K562 (cell line): ENCODE data around the gene SERPINA1. TPM values are rescaled to one million over a fixed set of nuclear protein-coding genes. Genes with fewer than 3 reads are reported as not detected.

Experiments used
- ATAC-seq: fragments of 200-7000 bp; cut with Tn5 transposase; 3 replicates; pipeline ENCODE4 v1.9.1; 2020; ENCODE audit warnings: moderate library complexity
- BruUV-seq: library from RNA; stranded (reverse); fragments of 400-500 nt; replicated peaks from 2 replicates; lab custom pipeline; 2021; lab: Mats Ljungman, UMichigan
- CTCF ChIA-PET: fragments of 300-600 bp; formaldehyde crosslinking; extraction: SDS; loops from one replicate; lab custom pipeline; 2021; ENCODE audit warnings: low intra/inter-chr PET ratio; lab: Yijun Ruan, JAX
- POLR2A ChIA-PET: fragments of 300-600, 350-650 bp; sonication (Branson Sonifier 250); formaldehyde crosslinking; extraction: SDS; loops from one replicate; lab custom pipeline; 2021; ENCODE audit warnings: antibody characterized with exemption, inconsistent platforms; lab: Yijun Ruan, JAX
- DNase-seq, 4 experiments: peaks; one replicate each; pipeline versions ENCODE4 v3.0.0 to v3.0.0-alpha.2; 2011 to 2018; ENCODE audit warnings: low spot score in 3 of 4, mixed read lengths in 3 of 4; ENCODE audit errors: extremely low read depth in 1 of 4
- FAIRE-seq: peaks from 2 replicates; lab custom pipeline; 2011; peaks lifted over from hg19 to GRCh38; lab: Jason Lieb, UNC
- H2AFZ ChIP-seq: 2 replicates; pipeline ENCODE4 v1.6.0; 2011; ENCODE audit warnings: low read depth, low read length, control low read depth, inconsistent platforms
- H3K27ac ChIP-seq: fragments of 200-600 bp; 3 replicates; pipeline ENCODE4 v1.8.0; 2011; ENCODE audit warnings: low read depth, mild to moderate bottlenecking, control low read depth, inconsistent platforms, low read length, moderate library complexity, mixed read lengths; ENCODE audit errors: extremely low read depth
- H3K27me3 ChIP-seq, 2 experiments: fragments of 300-600 bp in 1 of 2; 2 replicates in 1 of 2; 3 replicates in 1 of 2; pipeline versions ENCODE4 v1.6.0 to v1.8.0; 2011; ENCODE audit warnings: inconsistent platforms in 2 of 2, low read length in 2 of 2, mild to moderate bottlenecking in 1 of 2, mixed read lengths in 1 of 2, moderate library complexity in 1 of 2; ENCODE audit not compliant: control insufficient read depth in 2 of 2, insufficient read depth in 2 of 2
- H3K36me3 ChIP-seq: fragments of 300-600 bp; 3 replicates; pipeline ENCODE4 v1.8.0; 2011; ENCODE audit warnings: mild to moderate bottlenecking, low read length, inconsistent platforms; ENCODE audit not compliant: control insufficient read depth, insufficient read depth
- H3K4me1 ChIP-seq, 2 experiments: fragments of 200-600 bp in 1 of 2; replicated peaks in 1 of 2; 2 replicates in 1 of 2; 3 replicates in 1 of 2; pipeline versions ENCODE4 v1.5.1 to v1.8.0; 2011; ENCODE audit warnings: inconsistent platforms in 2 of 2, low read length in 2 of 2, mild to moderate bottlenecking in 1 of 2, mixed read lengths in 1 of 2, moderate library complexity in 1 of 2; ENCODE audit not compliant: control insufficient read depth in 2 of 2, insufficient read depth in 2 of 2
- H3K4me2 ChIP-seq: 2 replicates; pipeline ENCODE4 v1.6.1; 2011; ENCODE audit warnings: low read length, control low read depth, inconsistent platforms, mixed read lengths; ENCODE audit not compliant: insufficient read depth
- H3K4me3 ChIP-seq: fragments of 200-600 bp; sonication (generic), shearing (Covaris generic); 2 replicates; pipeline ENCODE4 v1.5.1; 2016; ENCODE audit warnings: control low read depth, inconsistent platforms
- H3K79me2 ChIP-seq: fragments of 200-600 bp; 3 replicates; pipeline ENCODE4 v1.8.0; 2011; ENCODE audit warnings: low read length, inconsistent platforms; ENCODE audit not compliant: control insufficient read depth, insufficient read depth
- H3K9ac ChIP-seq, 2 experiments: 2 replicates each; pipeline versions ENCODE4 v1.6.0 to v1.6.1; 2011; ENCODE audit warnings: low read depth in 2 of 2, low read length in 2 of 2, control low read depth in 1 of 2, inconsistent platforms in 1 of 2, mild to moderate bottlenecking in 1 of 2, mixed read lengths in 1 of 2; ENCODE audit not compliant: insufficient read depth in 1 of 2
- H3K9me1 ChIP-seq: one replicate; pipeline ENCODE4 v1.6.0; 2011; ENCODE audit warnings: inconsistent platforms, mild to moderate bottlenecking, low read length, moderate library complexity; ENCODE audit not compliant: control insufficient read depth, insufficient read depth
- H3K9me3 ChIP-seq: replicated peaks from 2 replicates; pipeline ENCODE4 v1.5.1; 2011; ENCODE audit warnings: low read depth, low read length, inconsistent platforms; ENCODE audit not compliant: control insufficient read depth, insufficient read depth
- H4K20me1 ChIP-seq: replicated peaks from 2 replicates; pipeline ENCODE4 v1.6.1; 2011; ENCODE audit warnings: low read length, inconsistent platforms, mixed read lengths; ENCODE audit not compliant: control insufficient read depth, insufficient read depth
- GATAD2A ChIP-seq: fragments of 450-650 bp; IDR thresholded peaks from 2 replicates; pipeline ENCODE4 v1.6.1; 2017
- HDGF ChIP-seq: fragments of 450-650 bp; IDR thresholded peaks from 2 replicates; pipeline ENCODE4 v1.6.1; 2016
- KDM2B ChIP-seq: fragments of 250-450 bp; sonication (Bioruptor Pico); IDR thresholded peaks from 2 replicates; pipeline ENCODE4 v1.8.0; 2021; ENCODE audit warnings: mild to moderate bottlenecking, moderate library complexity
- NCOA4 ChIP-seq: fragments of 450-650 bp; IDR thresholded peaks from 2 replicates; pipeline ENCODE4 v1.6.1; 2018; ENCODE audit warnings: mild to moderate bottlenecking; ENCODE audit not compliant: partially characterized antibody
- POLR2H ChIP-seq: IDR thresholded peaks from 2 replicates; pipeline ENCODE4 v1.6.1; 2016; ENCODE audit warnings: missing genetic modification characterization, low read depth, mild to moderate bottlenecking, control low read depth, missing compliant biosample characterization, moderate library complexity
- STAG1 ChIP-seq: sonication (generic); formaldehyde crosslinking; IDR thresholded peaks from 2 replicates; pipeline ENCODE4 v1.5.0; 2020; ENCODE audit warnings: missing genetic modification reagents, borderline replicate concordance
- ZNF23 ChIP-seq: fragments of 250-450 bp; sonication (Bioruptor Pico); IDR thresholded peaks from 2 replicates; pipeline ENCODE4 v1.4.0; 2020; ENCODE audit warnings: mild to moderate bottlenecking
- ZNF3 ChIP-seq: fragments of 250-450 bp; sonication (Bioruptor Pico); IDR thresholded peaks from 2 replicates; pipeline ENCODE4 v1.5.0; 2021; ENCODE audit warnings: mild to moderate bottlenecking, moderate library complexity
- ZNF583 ChIP-seq: fragments of 250-450 bp; sonication (Bioruptor Pico); IDR thresholded peaks from 2 replicates; pipeline ENCODE4 v1.4.0; 2020
- WGBS: fragments of 100-300 bp; shearing (Covaris generic); methylation state at CpG from one replicate; pipeline ENCODE4 v1.1.6; 2016; ENCODE audit warnings: low coverage, mixed read lengths; ENCODE audit not compliant: insufficient coverage; ENCODE audit errors: missing lambda C conversion rate; 5-methylcytosine and 5-hydroxymethylcytosine counted together
- in situ Hi-C: fragments of 300-500 bp; cut with MboI; formaldehyde crosslinking; loops from 4 replicates; pipeline ENCODE4 v1.15.0; 2018; ENCODE audit warnings: inconsistent platforms, mixed read lengths
- intact Hi-C: fragments of 100-400 bp; cut with micrococcal nuclease; formaldehyde crosslinking; loops from 2 replicates; pipeline ENCODE4 v1.14.2; 2022
- polyA plus RNA-seq, 8 experiments: library from polyadenylated mRNA; depleted of rRNA in 4 of 8; stranded (reverse) in 5 of 8; unstranded in 3 of 8; fragments of >200 nt; fragmentation: Nextera tagmentation in 2 of 8; fragmentation: Illumina TruSeq in 1 of 8; extraction: Ambion mirVana in 2 of 8; extraction: Trizol in 1 of 8; gene quantifications; 2 replicates each; pipeline versions ENCODE4 v1.2.1 to v1.2.3, GENCODE V29; 2011 to 2014; ENCODE audit warnings: inconsistent platforms in 1 of 8, missing spikeins in 1 of 8
- total RNA-seq, 7 experiments: library from RNA; depleted of rRNA in 6 of 7; stranded (reverse); fragments of >200 nt in 6 of 7; fragmentation: Illumina TruSeq in 2 of 7; extraction: Trizol in 2 of 7; gene quantifications; 2 replicates each; pipeline versions ENCODE4 v1.2.1 to v1.2.3, GENCODE V29; 2011 to 2021; ENCODE audit warnings: low replicate concordance in 1 of 7
- TF ChIP-seq, protein P1 (sequence below): fragments of 450-650 bp; conservative IDR thresholded peaks from 2 replicates; pipeline ENCODE4 v1.6.1; 2016; ENCODE audit warnings: missing genetic modification characterization, low read depth, mild to moderate bottlenecking, control low read depth, missing compliant biosample characterization
- TF ChIP-seq, protein P2 (sequence below): fragments of 450-650 bp; IDR thresholded peaks from 2 replicates; pipeline ENCODE4 v1.7.0; 2016; ENCODE audit warnings: borderline replicate concordance

Gene SERPINA1
- total and polyA plus RNA-seq, 9 of the 15 experiments (the other 6 are each of a cell fraction or from before 2014, with no cell fraction given), result 4.1 TPM; not detected in 8

DNA sequence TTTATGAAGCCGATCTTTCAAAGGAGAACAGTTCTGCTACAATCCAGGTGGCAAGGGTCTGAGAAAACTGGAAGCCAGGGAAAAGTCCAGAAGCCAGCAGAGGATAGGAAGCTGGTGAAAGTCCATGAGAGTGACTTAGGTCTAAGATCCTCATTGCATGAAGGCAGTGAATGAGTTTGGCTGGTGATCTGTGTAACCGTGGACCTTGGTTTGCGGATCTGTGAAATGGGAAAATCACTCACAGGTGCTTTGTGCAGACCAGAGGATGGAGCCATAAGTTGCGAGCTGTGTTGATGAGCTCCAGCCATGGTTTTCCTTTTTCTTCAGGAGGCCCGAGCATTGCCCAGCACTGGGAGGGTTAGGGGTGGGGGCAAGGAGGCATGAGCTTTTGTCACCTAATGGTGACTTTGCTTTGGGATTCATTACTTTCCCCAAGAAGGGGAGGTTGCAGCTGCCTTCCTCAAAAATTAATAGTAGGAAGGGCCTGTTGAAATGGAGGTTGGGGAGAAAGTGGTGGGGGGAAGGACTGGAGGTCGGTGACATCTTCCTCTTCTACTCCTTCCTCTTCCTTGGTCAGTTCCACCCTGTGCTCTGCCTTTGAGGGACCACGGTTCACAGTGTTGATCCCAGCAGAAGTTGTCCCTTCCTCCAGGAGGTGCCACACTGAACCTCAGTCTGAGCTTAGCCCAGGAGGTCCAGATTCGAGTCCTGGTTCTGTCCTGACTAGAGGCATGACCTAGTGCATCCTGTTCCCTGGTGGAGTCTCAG lies 45.0 kb downstream of the SERPINA1 start (continued):
- TF ChIP-seq, protein P1, sequence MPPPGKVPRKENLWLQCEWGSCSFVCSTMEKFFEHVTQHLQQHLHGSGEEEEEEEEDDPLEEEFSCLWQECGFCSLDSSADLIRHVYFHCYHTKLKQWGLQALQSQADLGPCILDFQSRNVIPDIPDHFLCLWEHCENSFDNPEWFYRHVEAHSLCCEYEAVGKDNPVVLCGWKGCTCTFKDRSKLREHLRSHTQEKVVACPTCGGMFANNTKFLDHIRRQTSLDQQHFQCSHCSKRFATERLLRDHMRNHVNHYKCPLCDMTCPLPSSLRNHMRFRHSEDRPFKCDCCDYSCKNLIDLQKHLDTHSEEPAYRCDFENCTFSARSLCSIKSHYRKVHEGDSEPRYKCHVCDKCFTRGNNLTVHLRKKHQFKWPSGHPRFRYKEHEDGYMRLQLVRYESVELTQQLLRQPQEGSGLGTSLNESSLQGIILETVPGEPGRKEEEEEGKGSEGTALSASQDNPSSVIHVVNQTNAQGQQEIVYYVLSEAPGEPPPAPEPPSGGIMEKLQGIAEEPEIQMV (tag), result no peak
- TF ChIP-seq ZNF23 (CRISPR knock-in tag) (no peak), ZNF583 (CRISPR knock-in tag) (no peak), GATAD2A (no peak), POLR2H (tag) (no peak), ZNF3 (CRISPR knock-in tag) (no peak)

DNA sequence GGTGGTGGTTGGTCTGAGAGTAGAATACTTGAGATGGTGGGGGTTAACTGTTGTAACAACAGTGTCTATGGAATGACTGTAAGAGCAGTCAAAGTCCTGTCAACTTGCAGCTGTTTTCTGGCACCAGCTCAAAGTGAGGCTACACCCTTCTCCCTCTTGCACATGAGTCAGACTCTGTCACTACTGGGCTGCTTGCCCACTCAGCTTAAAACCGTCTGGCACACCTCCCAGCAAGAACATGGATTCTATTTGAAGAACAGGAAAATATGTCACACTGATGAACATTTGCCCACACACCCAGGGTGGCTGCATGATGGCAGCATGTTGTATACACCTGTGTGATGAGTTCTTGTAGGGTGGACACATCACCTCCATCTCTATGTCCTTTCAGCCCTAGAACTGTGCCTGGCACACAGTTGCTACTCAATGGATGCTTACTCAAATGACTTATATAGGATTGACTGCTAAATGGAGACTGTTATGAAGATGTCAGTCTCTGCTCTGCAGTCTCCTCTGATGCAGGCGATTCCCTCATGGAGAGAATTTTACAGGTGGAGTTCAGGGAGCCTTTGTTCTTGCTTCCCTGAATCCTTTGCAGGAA lies 46.0 kb downstream of the SERPINA1 start:
- Histone ChIP-seq H3K4me1 (no peaks in the 10 kb centered on the region), H3K27me3 (no peaks in the 10 kb centered on the region), H3K9me3 (no peaks in the 10 kb centered on the region), H3K4me2 (no peak overlapping the region), H3K9me1 (no peaks in the 10 kb centered on the region), H3K36me3 (no peaks in the 10 kb centered on the region), H3K79me2 (no peaks in the 10 kb centered on the region), H3K9ac (no peak overlapping the region), H3K4me3 (no peak overlapping the region), H3K27ac (no peak overlapping the region), H2AFZ (no peak overlapping the region), H4K20me1 (no peaks in the 10 kb centered on the region)
- WGBS, result 0% methylated on average over 1 of the region's 2 CpGs
- no TSS peak for BruUV-seq
- intact Hi-C loops, result no loop called here
- FAIRE-seq (no peak), ATAC-seq (no peak), DNase-seq (no peak)
- ChIA-PET CTCF (no interaction called here), POLR2A (interaction anchor here (0.7 kb wide), 1 partner anchor 21 kb away, joined by 3 read pairs; no protein-coding TSS in a partner anchor)
- in situ Hi-C loops, result no loop called here
- TF ChIP-seq HDGF, result no peak
- no peak for TF ChIP-seq NCOA4
- TF ChIP-seq KDM2B (CRISPR knock-in tag), result no peak
- TF ChIP-seq STAG1, result no peak
- TF ChIP-seq, protein P2, sequence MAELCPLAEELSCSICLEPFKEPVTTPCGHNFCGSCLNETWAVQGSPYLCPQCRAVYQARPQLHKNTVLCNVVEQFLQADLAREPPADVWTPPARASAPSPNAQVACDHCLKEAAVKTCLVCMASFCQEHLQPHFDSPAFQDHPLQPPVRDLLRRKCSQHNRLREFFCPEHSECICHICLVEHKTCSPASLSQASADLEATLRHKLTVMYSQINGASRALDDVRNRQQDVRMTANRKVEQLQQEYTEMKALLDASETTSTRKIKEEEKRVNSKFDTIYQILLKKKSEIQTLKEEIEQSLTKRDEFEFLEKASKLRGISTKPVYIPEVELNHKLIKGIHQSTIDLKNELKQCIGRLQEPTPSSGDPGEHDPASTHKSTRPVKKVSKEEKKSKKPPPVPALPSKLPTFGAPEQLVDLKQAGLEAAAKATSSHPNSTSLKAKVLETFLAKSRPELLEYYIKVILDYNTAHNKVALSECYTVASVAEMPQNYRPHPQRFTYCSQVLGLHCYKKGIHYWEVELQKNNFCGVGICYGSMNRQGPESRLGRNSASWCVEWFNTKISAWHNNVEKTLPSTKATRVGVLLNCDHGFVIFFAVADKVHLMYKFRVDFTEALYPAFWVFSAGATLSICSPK, result no peak
